Lower leg skin (tissue), 4 donors: ENCODE results near the gene LHFPL3. TPM values are rescaled to one million over a fixed set of nuclear protein-coding genes. Genes with fewer than 3 reads are reported as not detected.
"Not testable (repeated sequence)": the region's sequence is repeated elsewhere in the genome, so short reads cannot be mapped to it uniquely, and the experiment has no call there.

Experiments used
- DNase-seq, 2 donors: peaks; one replicate each; pipeline ENCODE4 v3.0.0-alpha.2; 2019; ENCODE audit warnings: low spot score in 2 of 2
- H3K4me3 ChIP-seq: fragments of 200-600 bp; sonication (generic); 2 replicates; pipeline ENCODE4 v1.5.1; 2017; ENCODE audit warnings: mild to moderate bottlenecking, low read depth; ENCODE audit not compliant: poor library complexity, severe bottlenecking
- CTCF ChIP-seq, 3 donors: fragments of 450-650 bp; IDR thresholded peaks; one replicate each; pipeline ENCODE4 v1.5.1; 2016; ENCODE audit warnings: antibody characterized with exemption in 3 of 3, mild to moderate bottlenecking in 3 of 3, moderate library complexity in 2 of 3
- POLR2A ChIP-seq, 2 donors: fragments of 450-650 bp; IDR thresholded peaks; one replicate each; pipeline ENCODE4 v1.6.1; 2016 to 2017; ENCODE audit warnings: antibody characterized with exemption in 2 of 2, mild to moderate bottlenecking in 1 of 2, moderate library complexity in 1 of 2
- WGBS, 2 donors: methylation state at CpG; one replicate each; pipeline ENCODE4 v1.1.5; 2018; 5-methylcytosine and 5-hydroxymethylcytosine counted together
- intact Hi-C: fragments of 100-400 bp; cut with DNase I; formaldehyde crosslinking; loops from one replicate; pipeline ENCODE4 v1.15.0; 2023; ENCODE audit warnings: low total_unique reads
- total RNA-seq, 4 donors: library from RNA; depleted of rRNA; stranded (reverse); fragments of >200 nt; gene quantifications; one replicate each; pipeline ENCODE4 v1.1.0, GENCODE V29; 2016

The LHFPL3 gene
- 1 to 10 TPM in 1 of 4 donors, under 1 TPM in 1, not detected in 2; 0.16 to 2.4 TPM for total RNA-seq

GRCh38 chr7:104328296-104328969, at the start of gene LHFPL3:
Gene LHFPL3 (plus strand): TSS chr7:104328603.
- 1% methylated on average over 37 to 61 of the region's 62 CpGs for WGBS, 2 donors
- intact Hi-C loops: no loop called here
- DNase-seq: no peak
- TF ChIP-seq POLR2A (IDR thresholded peaks at IDR 0.05) (no peak), CTCF (IDR thresholded peaks at IDR 0.05) (no peak)
- H3K4me3 ChIP-seq: no peak within 1 kb of the TSS

DNA sequence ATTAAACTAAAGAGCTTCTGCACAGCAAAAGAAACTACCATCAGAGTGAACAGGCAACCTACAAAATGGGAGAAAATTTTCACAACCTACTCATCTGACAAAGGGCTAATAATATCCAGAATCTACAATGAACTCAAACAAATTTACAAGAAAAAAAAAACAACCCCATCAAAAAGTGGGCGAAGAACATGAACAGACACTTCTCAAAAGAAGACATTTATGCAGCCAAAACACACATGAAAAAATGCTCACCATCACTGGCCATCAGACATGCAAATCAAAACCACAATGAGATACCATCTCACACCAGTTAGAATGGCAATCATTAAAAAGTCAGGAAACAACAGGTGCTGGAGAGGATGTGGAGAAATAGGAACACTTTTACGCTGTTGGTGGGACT, 46.7 kb upstream of the LHFPL3 start:
- 63 to 94% methylated on average over 2 of the region's 2 CpGs for WGBS, 2 donors
- intact Hi-C loops, DNase-seq, H3K4me3 ChIP-seq: not testable (repeated sequence)

GRCh38 chr7:104286839-104287238, 41.6 kb upstream of the LHFPL3 start:
- no peak overlapping the region for H3K4me3 ChIP-seq
- TF ChIP-seq POLR2A (IDR thresholded peaks at IDR 0.05): no peak
- no peak for TF ChIP-seq CTCF (IDR thresholded peaks at IDR 0.05)

DNA sequence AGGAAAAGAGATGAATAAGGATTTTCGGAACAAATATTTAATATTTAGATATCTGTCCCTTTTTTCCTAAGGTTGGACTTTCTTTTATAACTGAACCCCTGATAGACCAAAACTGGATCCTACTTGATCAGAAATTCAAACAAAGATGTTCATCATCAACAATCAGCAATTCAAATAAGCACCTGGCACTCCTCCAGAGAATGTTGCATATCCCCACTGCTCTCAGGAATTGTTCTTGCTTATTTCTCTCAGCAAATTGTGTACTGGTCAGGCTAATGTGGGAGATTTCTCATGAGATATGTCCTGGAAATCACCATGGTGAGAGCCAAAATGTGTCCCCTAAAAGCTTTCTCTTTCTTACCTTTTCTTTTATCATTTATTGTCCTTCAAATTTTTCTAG, 40.3 kb upstream of the LHFPL3 start:
- intact Hi-C loops: no loop called here
- H3K4me3 ChIP-seq: no peak overlapping the region
- TF ChIP-seq POLR2A (IDR thresholded peaks at IDR 0.05): no peak
- TF ChIP-seq CTCF (IDR thresholded peaks at IDR 0.05): no peak
- DNase-seq: no peak
- 90 to 95% methylated on average over 1 of the region's 1 CpG for WGBS, 2 donors

More at GRCh38 chr7:104286839-104287238, 41.6 kb upstream of the LHFPL3 start:
- 16 to 25% methylated on average over 1 of the region's 1 CpG for WGBS, 2 donors
- DNase-seq: no peak
- intact Hi-C loops: no loop called here

DNA sequence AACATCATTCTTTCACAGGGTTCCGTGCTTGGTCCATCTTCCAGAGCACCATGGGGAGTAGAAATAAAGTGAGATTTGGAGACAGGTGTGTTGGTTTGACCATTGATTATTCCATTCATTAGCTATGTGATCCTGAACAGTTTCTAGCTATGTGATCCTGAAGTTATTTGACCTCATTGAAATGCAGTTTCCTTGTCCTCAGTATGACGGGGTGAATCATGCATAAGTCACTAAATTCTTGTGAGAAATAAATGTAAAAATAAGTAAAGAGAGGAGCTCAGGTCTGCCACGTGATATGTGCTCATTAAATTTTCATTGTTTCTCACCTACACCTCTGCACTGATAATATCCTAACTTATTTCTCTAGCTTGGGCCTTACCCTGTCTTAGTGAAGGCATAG, 34.1 kb upstream of the LHFPL3 start:
- intact Hi-C loops: no loop called here
- no peak for TF ChIP-seq POLR2A (IDR thresholded peaks at IDR 0.05)
- no peak for TF ChIP-seq CTCF (IDR thresholded peaks at IDR 0.05)
- WGBS, 2 donors: 68 to 78% methylated on average over 3 of the region's 3 CpGs
- no peak overlapping the region for H3K4me3 ChIP-seq
- DNase-seq: no peak

- intact Hi-C loops: no loop called here
- TF ChIP-seq CTCF (IDR thresholded peaks at IDR 0.05) (no peak), POLR2A (IDR thresholded peaks at IDR 0.05) (no peak)
- 80 to 83% methylated on average over 3 of the region's 3 CpGs for WGBS, 2 donors
- DNase-seq: no peak
- no peak overlapping the region for H3K4me3 ChIP-seq
These were observed 32.1 kb upstream of the LHFPL3 start for GRCh38 chr7:104296266-104296665.
